Measurements from ENCODE around the gene PTCD1.

GRCh38 chr7:99392659-99393354 lies 45.8 kb downstream of the PTCD1 start:
- TF ChIP-seq CTCF (IDR thresholded peaks at IDR 0.05) (no peak), EZH2phosphoT487 (IDR thresholded peaks at IDR 0.05) (no peak)
